ENCODE data around the gene CDK5RAP1.

DNA sequence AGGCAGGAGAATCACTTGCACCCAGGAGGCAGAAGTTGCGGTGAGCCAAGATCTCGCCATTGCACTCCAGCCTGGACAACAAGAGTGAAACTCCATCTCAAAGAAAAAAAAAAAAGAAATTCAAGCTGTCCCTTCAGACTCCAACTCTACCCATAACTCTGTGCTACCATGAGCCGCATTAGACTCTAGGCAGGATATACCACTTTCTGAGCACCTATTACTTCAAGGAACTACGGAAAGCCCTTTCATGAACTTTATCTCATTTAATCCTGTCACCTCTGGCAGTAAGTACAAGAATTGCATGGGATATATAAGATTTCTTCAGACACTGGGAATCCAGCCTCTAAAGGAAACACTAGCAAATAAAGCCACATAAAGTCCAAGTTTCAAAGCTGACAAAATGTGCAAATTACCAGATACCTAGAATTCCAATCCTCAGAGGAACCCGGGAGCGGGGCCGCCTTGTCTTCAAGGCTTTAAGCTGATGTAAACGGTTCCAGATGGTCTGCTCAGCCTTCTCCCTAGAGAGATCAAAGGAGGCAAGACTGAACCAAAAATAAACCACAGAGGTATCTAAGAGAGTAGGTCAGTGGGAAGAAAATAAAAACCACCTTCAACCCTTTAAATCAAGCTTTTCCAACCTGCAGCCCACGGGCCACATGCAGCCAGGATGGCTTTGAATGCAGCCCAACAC is 9.4 kb downstream of the CDK5RAP1 start:
- TF ChIP-seq, protein P1, sequence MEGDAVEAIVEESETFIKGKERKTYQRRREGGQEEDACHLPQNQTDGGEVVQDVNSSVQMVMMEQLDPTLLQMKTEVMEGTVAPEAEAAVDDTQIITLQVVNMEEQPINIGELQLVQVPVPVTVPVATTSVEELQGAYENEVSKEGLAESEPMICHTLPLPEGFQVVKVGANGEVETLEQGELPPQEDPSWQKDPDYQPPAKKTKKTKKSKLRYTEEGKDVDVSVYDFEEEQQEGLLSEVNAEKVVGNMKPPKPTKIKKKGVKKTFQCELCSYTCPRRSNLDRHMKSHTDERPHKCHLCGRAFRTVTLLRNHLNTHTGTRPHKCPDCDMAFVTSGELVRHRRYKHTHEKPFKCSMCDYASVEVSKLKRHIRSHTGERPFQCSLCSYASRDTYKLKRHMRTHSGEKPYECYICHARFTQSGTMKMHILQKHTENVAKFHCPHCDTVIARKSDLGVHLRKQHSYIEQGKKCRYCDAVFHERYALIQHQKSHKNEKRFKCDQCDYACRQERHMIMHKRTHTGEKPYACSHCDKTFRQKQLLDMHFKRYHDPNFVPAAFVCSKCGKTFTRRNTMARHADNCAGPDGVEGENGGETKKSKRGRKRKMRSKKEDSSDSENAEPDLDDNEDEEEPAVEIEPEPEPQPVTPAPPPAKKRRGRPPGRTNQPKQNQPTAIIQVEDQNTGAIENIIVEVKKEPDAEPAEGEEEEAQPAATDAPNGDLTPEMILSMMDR (IDR thresholded peaks at IDR 0.05) = no peak
- no peak for TF ChIP-seq POLR2A (IDR thresholded peaks at IDR 0.05)

Data from adrenal gland (tissue), 5 donors.